ENCODE results near the gene RSKR.

The RSKR gene

DNA sequence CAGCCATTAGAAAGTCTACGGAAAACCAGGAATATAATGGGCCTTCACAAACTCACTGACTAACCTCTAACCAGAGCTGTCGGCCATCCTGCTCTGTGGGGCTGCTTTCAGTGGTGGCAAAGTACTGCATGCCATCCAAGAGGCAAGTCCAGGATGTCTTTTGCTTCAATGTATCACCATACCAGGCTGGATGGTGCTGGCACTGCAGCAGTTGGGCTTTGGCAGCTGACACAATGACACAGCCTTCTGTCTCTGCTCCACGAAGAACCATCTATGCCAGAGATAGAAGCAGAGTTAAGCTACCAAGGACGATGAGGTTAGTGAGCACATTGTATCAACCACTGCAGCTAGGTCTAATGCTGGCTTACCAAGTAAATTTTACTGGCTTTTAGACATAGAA, 9.7 kb upstream of the RSKR start:
- in situ Hi-C loops (cut with MboI; ENCODE audit: low pct_unique_long_range_greater_than_20kb, low sequenced_read_pairs, unreplicated experiment) = no loop called here
- no peak for TF ChIP-seq CTCF (IDR thresholded peaks at IDR 0.05; ENCODE audit: extremely low read depth, insufficient read depth, missing control alignments)

GRCh38 chr17:28622186-28622585, 8.2 kb upstream of the RSKR start:
- no peak for TF ChIP-seq CTCF (IDR thresholded peaks at IDR 0.05; ENCODE audit: extremely low read depth, insufficient read depth, missing control alignments)

More for the DNA sequence above, 9.7 kb upstream of the RSKR start:
- no peak for DNase-seq (ENCODE audit: low spot score)

DNA sequence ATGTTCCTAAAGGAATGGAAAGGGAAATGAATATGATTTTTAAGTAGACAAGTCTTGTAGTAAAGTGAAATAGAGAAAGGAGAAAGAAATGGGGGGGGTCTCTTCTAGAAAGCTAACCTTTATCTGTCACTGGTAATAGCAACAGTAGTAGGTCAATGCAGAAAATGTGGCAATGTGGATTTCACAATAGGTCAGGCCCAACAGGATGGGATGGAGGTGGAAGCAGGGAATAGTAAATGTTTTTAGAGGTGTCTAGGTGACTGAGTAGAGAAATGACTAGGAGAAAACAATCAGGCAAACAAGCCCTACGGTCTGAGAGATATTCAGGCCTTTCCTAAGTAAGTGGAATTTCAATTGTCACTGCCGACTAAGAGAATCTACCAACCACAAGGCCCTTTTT, 6.0 kb upstream of the RSKR start:
- in situ Hi-C loops (cut with MboI; ENCODE audit: low pct_unique_long_range_greater_than_20kb, low sequenced_read_pairs, unreplicated experiment) = no loop called here
- no peak for TF ChIP-seq CTCF (IDR thresholded peaks at IDR 0.05; ENCODE audit: extremely low read depth, insufficient read depth, missing control alignments)
- DNase-seq (ENCODE audit: low spot score) = no peak

More at GRCh38 chr17:28622186-28622585, 8.2 kb upstream of the RSKR start:
- no peak for DNase-seq (ENCODE audit: low spot score)
- in situ Hi-C loops (cut with MboI; ENCODE audit: low pct_unique_long_range_greater_than_20kb, low sequenced_read_pairs, unreplicated experiment) = no loop called here

DNA sequence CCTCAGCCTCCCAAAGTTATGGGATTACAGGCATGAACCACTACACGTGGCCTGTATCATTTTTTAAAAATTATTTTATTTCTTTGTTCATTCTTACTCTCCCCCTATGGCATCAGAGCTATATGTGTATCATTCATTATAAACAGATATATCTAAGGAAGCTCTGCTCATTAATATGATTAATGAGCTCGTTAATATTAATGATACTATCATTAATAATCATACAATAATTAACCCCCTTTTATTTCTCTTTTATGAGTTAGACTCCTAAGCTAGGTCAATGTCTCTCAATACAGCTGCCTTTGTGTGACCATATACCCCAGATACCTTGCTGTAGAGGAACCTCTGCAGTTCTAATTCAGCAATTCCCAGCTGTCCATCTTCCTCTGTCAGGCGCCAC, 4.5 kb upstream of the RSKR start:
- DNase-seq (ENCODE audit: low spot score) = no peak
- no peak for TF ChIP-seq CTCF (IDR thresholded peaks at IDR 0.05; ENCODE audit: extremely low read depth, insufficient read depth, missing control alignments)
- in situ Hi-C loops (cut with MboI; ENCODE audit: low pct_unique_long_range_greater_than_20kb, low sequenced_read_pairs, unreplicated experiment) = no loop called here

- in situ Hi-C loops (cut with MboI; ENCODE audit: low pct_unique_long_range_greater_than_20kb, low sequenced_read_pairs, unreplicated experiment) = no loop called here
Measured at GRCh38 chr17:28616281-28616680, 2.3 kb upstream of the RSKR start.

GRCh38 chr17:28615260-28615940, 1.4 kb upstream of the RSKR start:
- TF ChIP-seq CTCF (IDR thresholded peaks at IDR 0.05; ENCODE audit: extremely low read depth, insufficient read depth, missing control alignments) = no peak
- in situ Hi-C loops (cut with MboI; ENCODE audit: low pct_unique_long_range_greater_than_20kb, low sequenced_read_pairs, unreplicated experiment) = no loop called here

More at GRCh38 chr17:28616281-28616680, 2.3 kb upstream of the RSKR start:
- DNase-seq (ENCODE audit: low spot score) = no peak
- TF ChIP-seq CTCF (IDR thresholded peaks at IDR 0.05; ENCODE audit: extremely low read depth, insufficient read depth, missing control alignments) = no peak

More at GRCh38 chr17:28615260-28615940, 1.4 kb upstream of the RSKR start:
- no peak for DNase-seq (ENCODE audit: low spot score)
